EH (cell line): ENCODE results near the gene SLC13A5.
"Not testable (repeated sequence)": the region's sequence is repeated elsewhere in the genome, so short reads cannot be mapped to it uniquely, and the experiment has no call there.

Experiments used
- DNase-seq: peaks from one replicate; pipeline ENCODE4 v3.0.0-alpha.2; 2015; ENCODE audit warnings: low read depth

Gene SLC13A5

DNA sequence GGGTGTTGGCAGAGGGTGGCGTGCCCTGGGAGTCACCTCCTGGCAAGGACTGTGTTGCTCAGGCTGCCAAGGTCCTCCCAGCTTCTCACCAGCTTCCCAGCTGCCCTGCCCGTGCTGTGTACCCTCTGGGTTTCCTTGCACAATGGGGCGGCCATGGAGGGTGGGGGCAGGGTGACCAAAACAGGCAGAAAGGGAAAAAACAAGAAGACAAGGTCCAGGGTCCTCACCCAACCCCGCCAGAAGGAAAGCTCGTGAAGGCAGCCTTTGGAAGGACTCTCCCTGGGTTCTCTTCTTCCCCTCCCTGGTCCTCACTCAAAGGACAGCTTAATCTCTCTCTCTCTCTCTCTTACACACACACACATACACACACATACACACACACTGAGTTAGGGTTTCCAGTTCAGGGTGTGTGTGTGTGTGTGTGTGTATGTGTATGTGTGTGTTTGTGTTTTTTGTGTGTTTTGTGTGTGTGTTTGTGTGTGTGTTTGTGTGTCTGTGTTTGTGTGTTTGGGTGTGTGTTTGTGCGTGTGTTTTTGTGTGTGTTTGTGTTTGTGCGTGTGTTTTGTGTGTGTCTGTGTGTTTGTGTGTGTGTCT, 2.0 kb downstream of the SLC13A5 start:
- no peak for DNase-seq

DNA sequence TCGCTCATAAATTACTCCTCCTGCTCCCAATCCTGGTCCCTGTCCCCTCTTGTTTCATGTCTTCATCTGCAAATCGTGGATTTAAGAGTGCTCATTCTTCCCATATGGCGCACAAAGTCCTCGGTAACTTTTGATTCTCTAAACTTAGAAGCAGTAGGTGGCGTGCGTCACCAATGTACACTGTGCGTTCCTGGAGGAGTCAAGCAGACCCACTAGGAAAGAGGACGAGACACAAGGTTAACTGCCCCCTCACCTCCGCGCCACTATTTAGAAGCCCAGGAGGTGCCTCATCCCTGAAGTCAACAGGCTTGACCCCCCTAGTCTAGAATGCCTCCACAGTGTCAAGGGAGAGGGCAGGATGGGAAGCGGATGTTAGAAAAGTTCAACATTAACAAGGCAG, 2.9 kb downstream of the SLC13A5 start:
- DNase-seq = no peak

DNA sequence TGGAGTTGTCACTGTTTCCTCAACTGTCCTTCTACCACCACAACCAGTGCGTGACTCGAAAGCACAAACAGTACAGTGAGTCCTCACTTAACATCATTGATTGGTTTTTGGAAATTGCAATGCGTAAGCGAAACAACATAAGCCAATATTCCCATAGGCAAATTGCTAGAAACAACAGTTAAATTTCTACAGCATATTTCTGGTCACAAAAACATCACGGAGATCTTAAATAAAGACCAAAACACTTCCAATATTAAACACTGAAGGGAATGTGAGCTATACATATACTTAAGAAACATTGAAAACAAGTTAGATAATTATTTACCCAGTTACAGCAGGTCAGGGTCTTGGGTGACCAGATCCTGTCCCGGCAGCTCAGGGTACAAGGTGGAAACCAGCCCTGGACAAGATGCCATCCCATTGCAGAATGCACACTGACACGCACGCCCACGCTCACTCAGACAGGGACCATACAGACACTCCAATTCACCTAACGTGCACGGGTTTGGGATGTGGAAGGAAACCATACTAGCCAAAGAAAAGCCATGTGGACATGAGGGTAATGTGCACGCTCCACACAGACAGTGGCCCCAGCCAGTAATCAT, 4.7 kb downstream of the SLC13A5 start:
- no peak for DNase-seq

DNA sequence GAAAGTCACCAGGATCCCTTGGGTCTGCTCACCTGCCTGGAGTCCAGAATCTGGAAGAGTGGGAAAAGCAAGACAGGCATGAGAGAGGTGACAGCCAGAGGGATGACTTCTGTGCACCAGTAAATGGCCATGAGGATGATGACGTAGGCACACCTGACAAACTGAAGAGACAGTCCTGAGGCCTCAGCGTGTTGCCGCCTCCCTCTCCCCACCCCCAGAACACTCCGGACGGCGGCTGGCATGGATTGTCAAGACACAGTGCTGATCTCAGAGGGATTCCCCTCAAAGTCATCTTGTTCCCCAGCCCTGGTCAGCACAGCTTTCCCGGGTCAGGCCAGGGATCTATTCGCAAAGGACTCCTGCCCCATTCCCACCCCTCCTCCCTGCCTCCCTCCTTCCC, 6.2 kb downstream of the SLC13A5 start:
- DNase-seq = no peak

DNA sequence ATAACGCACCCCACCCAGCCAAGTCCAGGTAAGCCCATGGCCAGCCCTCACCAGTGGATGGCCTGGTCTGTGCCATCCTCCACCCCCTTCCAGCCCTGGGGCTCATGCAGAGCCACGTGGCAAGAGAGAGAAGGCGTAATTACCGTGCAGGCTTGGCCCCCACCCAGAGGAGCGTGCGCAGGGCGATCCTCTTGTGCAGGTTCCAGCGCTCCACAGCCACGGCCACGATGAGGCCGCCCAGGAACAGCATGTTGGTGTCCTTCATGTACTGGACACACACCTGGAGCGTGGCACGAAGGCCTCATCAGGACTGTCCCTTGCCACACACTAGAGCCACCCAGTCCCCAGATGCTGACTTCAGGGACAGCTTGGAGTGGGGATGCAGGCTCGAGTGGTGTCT, 6.7 kb downstream of the SLC13A5 start:
- DNase-seq = no peak

DNA sequence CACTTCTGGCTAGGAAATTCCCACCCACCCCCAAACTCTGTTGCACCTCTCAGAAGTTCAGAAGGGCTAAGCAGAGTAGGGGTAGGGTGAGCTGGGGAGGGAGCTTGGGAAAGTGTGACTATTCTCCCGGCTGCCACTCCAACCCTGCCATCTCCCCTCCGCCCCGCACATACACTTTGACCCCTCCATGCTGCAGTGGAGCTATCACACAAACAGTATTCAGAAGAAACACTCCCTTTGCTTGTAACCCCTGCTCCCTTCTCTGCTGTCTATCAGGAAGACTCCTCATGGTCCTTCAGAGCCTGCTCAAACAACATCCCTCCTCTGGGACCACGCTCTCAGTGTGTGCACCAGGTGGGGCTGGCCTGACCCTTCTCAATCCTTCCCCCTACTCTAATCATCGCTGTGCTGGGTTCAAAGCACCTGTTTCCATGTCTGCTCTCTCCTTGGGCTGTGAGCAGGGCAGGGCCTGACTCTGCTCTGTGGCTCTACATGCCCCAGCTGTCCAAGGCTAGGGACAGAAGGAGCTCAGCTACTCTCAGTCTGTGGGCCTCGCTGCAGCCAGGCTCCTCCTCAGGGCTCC, 8.6 kb downstream of the SLC13A5 start:
- DNase-seq = no peak

DNA sequence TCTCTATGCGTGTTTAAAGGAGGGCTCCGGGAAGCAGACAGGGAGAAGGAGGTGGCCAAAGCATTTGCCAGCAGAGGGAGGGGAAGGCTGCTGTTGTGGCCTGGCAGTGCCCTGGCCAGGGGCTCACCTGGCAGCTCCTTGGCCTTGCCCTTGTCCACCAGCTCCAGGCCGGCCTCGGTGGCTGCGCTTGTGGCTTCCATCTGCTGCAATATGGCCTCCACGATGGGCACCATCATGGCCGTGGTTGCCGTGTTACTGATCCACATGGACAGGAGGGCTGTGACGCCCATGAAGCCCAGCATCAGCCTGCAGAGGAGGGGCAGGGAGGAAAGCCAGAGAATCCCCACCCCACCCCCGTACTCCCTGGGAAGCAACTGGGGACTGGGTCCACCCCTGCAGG, 9.4 kb downstream of the SLC13A5 start:
- DNase-seq = no peak

DNA sequence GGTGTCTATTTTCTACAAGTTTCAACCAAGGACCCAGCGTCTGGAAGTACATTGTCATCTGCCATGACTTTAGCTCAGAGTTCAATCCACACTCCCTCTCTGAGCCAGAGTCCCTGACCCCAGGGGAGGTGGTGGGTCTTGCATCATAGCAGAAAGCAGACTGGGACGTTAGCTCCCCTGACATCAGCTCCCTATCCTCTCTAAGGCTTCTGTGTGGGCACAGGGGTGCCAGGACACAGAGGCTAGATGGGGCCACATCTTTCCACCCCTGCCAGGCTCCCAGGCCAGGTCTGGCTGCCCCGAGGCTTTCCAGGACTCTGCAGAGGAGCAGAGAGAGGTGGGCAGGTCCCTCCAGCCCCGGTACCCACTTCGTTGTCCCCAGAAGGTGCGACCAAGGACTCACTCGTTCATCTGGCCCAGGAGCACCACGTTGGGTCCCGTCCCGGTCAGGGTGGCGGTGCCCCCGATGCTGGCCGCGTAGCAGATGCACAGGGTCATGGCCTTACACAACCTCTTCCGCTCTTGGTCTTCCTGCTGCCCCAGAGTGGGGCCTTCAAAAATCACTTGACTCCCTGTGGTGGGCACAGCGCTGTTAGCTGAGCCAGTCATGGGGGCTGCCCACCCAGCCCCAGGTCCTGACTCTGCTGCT, 10.5 kb downstream of the SLC13A5 start:
- no peak for DNase-seq

DNA sequence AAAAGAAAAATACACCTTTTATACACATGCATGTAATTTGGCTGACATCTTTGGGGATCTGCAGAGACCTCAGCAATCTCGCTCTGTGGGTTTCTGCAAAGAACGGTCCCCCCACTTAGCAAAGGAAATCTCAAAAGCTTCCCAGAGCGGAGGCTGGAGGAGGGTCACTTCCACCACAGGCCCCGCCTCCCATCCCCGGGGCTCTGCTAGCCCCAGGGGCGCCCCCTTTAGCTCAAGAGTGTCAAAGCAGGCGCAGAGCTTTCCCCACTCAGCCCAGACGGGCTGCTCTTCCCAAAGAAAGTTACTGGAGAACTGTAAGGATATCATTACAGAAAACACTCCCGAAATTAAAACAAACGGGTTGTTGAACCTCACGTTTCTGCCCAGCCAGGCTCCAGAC, 11.4 kb downstream of the SLC13A5 start:
- peak; percentile 29 for DNase-seq

DNA sequence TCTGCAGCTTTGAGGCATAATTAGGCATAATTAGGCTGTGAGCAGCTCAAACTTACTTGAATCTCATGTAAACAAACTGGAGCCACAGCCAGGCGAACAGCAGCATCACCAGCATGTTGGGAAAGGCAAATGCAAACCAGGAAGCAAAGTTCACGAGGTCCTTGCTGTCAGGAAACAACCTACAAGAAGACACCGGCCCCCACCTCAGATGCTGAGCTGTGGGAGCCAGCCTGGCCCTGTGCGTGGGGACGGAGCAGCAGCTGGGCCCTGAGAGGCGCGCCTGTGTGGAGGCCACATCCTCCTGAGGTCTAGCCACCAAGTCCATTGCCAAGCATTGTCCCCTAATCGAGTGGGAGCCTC, 12.2 kb downstream of the SLC13A5 start:
- no peak for DNase-seq

DNA sequence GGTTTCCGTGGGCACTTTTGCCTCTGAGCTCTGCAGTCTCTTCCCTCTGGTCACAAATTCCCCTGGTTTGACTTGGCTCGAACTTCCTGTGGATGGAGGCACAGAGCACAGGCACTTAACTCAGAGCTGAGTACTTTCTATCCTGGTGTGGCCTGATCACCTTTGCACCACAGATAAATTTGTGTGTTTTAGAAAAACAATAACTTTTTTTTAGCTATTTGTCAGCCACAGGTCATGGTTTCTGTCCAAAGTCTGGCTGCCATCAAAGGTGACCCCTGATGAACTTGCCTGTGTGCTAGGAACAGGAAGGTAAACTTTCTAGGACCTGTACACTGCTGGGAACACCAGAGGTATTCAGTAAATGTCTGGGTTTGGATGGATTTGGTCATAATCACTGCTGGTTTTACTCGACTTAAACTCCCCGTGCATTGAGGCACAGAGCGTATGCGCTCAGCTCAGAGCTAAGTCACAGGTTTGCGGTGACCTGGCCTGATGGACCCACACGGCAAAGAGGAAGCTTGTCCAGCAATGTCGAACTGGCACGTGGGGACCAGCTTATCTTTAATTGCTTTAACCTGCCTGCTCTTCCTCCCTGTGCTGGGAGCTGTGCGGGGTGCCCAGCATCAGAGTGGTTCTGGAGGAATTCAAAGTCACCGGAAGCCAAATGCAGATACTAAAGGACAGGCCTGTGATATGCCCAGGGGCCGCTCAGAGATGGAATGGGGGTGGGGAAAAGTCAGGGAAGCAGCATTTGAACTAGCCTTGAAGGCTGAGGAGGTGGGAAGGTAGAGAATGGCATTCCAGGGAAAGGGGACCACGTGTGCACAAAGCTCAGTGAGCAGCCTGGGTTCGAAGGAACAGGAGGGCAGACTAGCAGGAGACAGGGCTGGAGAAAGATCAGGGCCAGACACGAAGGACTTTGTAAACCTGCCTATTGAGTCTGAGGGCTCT, 12.9 kb downstream of the SLC13A5 start:
- no peak for DNase-seq

DNA sequence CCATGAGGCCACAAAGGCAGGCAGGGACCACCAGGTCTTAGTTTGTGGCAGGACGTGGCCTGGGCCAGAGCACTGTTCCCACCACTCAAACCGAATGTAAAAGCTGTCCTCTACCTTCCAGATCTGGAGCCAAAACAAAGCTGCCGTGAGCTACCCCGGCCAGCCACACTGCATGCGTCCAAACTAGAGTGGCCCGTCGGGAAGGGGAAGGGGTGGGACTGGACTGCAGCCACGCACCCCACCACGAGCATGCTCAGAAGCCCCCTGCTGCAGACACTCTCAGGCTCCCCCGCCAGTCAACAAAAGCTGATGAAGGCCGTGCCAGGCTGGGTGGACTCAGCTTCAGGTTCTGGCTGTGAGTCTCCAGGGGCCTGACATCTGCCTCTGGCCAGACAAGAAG, 15.2 kb downstream of the SLC13A5 start:
- no peak for DNase-seq

DNA sequence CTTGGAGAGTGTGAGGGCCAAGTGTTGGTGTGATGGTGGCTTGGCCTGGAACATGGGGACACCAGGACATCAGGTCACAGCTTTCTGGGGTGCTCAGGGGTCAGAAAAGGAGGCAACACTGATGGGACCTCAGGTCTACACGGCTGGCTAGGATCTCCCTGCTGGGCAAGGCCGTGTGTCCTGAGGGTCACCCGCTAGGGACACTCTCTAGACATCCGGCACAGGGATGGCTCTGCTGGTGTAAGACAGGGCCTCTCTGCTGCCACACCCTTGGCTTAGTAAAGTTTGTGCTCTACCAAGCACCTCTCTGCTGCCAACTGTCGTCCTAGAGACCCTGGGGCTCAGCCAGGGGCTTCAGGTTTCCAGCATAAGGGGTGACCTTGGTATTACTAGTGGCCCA, 16.3 kb downstream of the SLC13A5 start:
- no peak for DNase-seq

DNA sequence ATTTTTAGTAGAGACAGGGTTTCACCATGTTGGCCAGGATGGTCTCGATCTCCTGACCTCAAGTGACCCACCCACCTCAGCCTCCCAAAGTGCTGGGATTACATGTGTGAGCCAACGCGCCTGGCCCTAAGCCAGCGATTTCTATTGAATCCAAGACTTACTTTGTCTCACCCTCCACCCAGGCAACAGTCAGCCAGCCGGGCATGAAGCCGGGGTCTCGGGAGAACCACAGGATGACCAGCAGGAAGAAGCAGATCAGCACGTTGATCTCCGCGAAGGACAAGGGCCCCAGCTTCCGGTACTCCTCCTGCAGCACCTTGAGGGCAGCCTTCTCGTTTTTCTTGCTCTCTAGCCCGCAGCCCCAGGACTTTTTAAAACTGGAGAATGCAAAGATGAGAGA, 17.6 kb downstream of the SLC13A5 start:
- DNase-seq = no peak

DNA sequence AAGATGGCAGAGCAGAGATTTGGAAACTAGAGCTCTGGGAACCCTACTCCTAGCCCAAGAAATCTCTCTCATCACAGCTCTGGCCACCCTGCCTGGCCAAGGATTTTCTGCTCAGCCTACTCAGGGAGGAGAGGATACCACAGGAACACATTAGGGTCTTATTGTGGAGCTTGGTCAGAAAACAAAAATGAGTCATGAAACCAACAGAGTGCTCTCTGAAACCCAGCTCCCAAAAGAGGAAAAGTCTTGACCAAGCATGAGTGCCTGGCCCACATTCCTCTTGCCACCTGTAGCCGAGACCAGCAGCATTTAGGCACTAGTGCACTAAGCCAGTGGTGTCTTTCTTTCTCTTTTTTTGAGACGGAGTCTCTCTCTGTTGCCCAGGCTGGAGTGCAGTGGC, 18.1 kb downstream of the SLC13A5 start:
- no peak for DNase-seq

DNA sequence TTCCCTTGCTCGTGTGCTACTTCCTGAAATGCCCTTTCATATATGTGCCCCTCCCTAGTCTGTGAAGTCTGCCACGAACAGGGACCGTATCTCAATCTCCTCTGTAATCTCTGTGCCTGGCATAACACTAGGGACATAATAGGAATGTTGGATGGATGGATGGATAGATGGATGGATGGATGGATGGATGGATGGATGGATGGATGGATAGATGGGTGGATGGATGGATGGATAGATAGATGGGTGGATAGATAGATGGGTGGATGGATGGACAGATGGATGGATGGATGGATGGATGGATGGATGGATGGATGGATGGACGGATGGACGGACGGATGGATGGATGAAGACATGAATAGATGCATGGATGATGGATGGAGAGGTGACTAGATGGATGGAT, 21.2 kb downstream of the SLC13A5 start:
- DNase-seq = not testable (repeated sequence)

DNA sequence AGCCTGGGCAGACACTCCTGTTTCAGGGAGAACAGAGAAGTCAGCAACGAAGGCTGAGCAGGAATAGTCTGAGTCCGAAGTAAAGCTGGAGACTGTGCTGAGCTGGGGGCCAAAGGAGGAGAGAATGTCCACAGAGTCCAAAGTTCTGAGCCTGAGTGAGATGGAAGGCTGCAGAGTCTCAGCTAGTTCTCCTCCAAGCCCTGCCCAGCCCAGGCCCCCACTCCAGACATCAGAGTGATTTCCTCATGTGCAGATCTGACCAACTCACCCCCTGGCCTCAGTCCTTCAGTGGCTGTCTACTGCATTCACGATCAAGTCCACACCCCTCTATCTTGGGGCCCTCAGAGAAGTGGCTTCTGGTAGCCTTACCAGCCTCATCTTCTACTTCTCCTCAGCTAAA, 21.6 kb downstream of the SLC13A5 start:
- no peak for DNase-seq

DNA sequence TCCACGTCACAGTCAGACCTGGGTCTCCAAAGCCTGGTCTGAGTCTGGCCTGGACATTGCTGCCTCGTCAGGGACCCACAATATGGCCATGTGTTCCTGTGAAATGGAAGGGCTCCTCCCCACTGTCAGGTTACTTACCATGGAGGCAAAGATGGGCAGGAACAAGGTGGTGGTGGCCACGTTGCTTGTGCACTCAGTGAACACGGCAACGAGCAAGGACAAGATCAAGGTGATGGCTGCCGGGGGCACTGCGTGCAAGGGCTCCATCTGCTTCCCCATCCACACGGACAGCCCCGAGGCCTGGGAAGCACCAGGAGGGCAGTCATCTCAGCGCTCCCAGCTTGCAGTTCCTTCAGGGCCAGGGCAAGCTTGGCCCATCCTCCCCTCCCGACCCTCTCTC, 22.5 kb downstream of the SLC13A5 start:
- DNase-seq = no peak

DNA sequence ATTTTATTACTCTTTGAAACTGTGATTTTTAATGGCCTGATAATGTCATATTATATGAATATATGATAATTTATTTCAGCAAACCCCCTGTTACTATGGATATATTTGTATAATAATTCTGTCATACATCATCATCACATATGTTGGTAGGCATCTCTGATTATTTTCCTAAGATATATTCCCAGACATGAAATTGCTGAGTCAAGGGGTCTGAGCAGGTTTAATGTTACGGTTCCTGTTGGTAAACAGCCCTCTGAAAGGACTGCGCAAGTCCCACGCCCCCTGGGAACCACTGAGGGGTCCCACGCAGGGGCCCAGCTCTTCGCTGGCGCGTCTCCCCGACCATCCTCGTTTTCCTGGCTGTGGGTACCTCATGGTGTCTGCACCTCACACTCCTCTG, 24.2 kb downstream of the SLC13A5 start:
- DNase-seq = no peak

DNA sequence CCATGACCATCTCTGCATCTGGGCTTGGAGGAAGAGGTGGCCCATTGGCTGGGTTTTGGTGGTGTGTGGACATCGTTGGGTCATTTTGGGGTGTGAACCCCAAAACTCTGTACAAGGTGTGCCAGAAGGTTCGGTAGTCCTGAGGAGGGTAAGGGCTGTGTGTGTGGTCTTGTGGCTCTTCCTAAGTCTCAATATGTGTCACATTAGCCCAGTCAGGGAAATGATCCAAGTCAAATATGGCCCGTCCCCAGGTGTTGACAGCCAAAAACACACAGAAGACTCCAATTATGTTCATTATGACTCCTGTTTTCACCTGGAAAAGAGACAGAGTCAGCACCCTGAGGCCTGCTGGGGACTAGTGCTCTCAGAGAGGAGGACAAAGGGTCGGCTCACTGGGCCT, 27.1 kb downstream of the SLC13A5 start:
- no peak for DNase-seq

DNA sequence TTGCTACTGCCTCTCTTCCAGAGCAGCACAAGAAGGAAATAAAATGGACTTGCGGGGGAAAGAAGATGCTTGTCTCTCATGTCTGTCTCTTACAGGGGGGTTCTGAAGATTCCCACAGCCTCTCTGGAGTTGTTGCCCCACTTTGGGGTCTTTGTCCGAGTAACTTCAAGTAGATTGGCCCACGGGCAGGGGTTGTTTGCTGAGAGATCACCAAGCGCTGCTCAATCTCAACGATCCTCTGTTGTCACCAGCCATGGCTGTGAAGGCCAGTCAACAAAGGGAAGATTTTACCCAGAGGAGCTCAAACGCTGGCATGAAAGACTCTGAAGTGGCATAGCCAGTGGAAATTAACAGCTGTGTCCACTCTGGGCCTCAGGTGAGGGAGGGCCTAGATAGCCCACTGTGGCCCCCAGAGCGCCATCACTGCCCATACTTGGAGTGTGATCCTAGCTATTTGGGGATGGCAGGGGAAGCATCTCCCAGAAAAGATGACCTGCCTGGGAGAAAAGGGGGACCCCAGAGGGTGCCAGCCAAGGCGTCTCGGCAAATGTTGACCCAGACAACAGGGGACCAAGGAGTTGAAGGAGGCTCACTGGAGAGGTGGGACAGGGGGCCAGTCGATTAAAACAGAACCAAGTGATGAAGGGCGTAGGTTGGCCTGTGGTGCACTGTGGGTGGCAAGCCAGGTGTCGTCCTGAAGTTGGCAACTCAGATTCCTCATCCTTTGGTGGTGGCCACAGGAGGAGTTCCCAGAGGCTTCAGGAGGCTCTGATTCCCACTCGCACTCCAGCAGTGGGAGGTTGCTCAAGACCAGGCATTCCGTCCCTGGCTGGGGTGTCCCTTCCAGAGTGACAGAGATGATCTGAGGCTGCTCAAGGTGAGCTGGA, 28.0 kb downstream of the SLC13A5 start:
- no peak for DNase-seq

DNA sequence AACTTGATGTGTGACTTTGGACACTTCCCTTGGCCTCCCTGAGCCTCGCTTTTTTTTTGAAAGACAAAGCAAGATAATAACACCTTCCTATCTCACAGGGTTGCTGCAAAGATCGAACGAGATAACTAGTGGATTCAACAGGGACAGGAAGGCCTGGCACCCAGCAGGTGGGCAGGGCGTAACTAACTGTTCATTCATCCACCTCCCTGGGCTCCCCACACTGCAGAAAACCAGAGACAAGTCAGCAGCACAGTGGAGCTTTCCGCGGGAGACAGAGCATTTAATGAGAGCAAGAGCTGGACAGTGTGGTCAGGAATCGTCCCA, 28.7 kb downstream of the SLC13A5 start:
- DNase-seq = no peak
